DMS53 (cell line): ENCODE measurements around the gene CYP27B1.

Experiments
- DNase-seq: peaks from one replicate; lab custom pipeline; 2025; lab: John Stamatoyannopoulos, UW

The CYP27B1 gene, protein sequence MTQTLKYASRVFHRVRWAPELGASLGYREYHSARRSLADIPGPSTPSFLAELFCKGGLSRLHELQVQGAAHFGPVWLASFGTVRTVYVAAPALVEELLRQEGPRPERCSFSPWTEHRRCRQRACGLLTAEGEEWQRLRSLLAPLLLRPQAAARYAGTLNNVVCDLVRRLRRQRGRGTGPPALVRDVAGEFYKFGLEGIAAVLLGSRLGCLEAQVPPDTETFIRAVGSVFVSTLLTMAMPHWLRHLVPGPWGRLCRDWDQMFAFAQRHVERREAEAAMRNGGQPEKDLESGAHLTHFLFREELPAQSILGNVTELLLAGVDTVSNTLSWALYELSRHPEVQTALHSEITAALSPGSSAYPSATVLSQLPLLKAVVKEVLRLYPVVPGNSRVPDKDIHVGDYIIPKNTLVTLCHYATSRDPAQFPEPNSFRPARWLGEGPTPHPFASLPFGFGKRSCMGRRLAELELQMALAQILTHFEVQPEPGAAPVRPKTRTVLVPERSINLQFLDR

DNA sequence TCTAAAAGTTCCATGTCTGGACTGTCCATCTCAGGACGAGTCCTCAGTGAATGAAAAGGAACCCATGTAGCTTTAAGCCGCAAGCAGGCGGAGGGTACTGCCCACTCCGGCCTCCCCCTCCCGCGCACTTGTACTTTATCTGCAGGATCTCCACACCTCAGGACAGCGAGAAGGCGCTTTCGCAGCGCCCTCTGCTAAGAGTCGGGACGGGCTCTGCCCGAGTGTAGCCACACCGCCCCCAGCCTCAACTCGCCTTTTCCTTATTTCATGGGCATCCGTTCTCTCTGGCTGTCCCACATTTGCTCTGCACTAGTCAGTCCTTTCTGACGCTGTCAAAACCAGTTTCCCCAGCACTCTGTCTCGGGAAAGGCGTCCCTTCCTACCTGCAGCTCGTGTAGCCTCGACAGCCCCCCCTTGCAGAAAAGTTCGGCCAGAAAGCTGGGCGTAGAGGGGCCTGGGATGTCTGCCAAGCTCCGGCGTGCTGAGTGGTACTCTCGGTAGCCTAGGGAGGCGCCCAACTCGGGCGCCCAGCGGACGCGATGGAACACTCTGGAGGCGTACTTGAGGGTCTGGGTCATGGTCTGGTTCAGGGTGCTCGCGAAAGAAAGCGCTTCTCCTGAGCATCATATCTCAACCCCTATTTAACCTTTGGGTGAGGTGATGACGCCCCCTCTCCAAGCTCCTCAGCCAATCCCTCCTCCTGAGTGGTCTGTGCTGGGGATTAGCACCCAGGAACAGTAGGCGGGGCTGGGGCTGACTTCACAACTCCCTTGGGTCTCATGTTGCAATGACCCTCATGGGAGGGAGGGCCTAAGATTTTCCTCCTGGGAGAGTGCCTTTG, at the start of gene CYP27B1:
TSS of gene CYP27B1 (minus strand) at position 615 of the 841 bp plus-strand sequence. CDS start at position 578, 37 bp downstream.
- peak; percentile 62 for DNase-seq

DNA sequence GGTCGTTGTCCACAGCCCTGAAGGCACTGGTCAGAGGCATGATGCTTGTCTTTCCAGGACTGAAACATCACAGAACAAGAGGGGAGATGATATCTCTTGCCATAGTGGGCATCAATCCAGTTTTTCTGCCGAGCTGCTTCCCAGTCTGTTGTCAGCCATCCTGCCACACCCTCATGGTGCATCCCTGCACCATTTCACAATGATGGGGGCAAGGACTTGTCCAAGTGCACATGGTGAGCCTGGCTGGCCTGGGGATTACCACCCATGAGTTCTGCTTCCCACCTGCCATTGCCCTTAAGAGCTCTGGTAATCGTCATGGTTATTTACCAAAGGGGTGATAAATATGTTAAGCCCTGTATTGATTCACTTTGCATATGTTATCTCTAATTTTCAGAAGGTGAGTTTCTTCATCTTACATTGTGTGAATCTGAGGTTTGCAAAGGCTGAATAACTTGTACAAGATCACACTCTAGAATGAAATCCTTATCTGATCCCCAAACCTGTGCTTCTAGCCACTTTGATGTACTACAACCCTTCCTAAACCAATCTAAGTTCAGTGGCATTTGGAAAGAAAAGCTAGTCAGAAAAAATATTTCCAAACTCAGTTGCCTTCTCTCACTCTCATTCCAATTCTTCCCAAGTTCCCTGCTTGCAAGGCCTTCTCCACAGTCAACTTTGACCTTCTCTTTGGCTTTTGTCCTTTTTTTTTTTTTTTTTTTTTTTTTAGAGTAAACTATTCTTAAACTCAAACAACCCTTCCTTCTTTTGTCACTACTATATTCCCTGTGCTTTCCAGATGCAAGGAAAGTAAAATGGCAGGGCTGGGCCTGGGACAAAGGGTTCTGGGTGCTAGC, 49.4 kb upstream of the CYP27B1 start:
- DNase-seq, result peak; percentile 85

DNA sequence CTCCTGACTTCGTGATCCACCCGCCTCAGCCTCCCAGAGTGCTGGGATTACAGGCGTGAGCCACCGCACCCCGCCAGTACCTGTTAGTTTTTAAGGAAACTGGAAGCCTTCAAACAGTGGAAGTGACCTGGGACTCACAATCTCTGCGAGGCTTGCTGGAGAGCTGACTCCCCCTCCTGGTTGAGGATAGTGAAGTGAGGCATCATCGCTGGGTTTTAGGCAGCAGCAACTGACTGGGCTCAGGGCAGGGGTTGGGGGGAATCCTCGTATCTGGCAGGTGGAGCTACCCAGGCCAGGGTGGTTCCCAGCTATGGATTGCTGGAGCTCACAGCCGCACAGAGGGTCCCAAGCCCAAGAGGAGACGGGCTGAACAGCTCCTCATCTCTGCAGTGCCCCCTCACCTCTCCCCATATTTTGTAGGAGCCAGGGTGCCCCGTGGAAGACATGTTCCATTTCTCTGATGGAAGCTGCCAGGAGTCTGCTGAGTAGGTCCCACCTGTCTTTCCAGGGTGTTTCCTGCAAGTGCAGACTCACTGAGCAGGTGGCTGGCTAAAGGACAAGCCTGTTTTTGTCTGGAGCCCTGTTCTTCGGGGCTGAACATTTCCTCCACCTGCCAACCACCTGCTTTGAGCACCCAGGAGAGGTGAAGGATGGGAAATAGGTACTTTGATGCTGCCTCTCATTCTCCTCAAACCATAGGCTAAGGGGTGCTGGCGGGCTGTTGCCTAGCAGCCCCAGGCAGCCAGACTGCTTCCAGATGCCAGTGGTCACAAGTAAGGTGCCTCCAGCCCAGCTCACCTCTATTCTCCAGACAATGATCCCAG, 48.5 kb upstream of the CYP27B1 start:
- peak; percentile 99 for DNase-seq

DNA sequence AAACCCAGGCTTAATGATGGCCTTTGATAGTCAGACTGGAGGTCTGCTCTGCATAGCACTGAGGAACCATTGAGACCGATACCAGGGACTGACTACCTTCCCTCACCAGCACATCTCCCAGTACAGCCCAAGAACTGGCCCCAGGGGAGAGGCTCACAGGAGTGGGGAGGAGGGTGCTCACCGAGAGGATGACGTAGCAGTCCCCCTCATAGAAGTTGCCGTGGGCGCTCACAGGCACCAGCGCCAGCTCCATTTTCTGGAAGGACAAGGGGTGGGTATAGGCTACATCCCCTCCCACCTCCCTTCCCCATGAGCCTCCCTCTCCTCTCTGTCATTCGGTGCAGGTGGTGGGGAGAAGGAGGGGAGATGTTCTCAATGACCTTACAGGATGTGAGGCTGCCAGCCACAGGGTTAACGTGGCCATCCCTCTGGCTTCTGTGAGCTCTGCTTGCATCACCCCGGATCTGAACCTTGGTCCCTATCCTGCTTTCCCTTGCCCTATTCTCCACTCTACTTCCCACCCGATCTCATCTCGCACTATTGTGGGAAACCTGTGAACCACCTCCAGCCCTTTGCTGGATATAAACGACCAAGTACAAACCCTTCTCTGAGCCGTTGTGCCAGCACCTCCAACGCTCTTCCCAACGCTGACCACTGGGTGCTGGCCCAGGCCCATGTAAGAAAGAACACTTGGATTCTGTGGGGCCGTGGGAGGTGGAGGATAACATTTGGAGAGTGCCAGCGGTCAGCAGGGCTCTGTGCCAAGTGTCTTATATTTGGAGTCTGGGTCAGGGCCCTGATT, 47.3 kb upstream of the CYP27B1 start:
- peak; percentile 23 for DNase-seq

DNA sequence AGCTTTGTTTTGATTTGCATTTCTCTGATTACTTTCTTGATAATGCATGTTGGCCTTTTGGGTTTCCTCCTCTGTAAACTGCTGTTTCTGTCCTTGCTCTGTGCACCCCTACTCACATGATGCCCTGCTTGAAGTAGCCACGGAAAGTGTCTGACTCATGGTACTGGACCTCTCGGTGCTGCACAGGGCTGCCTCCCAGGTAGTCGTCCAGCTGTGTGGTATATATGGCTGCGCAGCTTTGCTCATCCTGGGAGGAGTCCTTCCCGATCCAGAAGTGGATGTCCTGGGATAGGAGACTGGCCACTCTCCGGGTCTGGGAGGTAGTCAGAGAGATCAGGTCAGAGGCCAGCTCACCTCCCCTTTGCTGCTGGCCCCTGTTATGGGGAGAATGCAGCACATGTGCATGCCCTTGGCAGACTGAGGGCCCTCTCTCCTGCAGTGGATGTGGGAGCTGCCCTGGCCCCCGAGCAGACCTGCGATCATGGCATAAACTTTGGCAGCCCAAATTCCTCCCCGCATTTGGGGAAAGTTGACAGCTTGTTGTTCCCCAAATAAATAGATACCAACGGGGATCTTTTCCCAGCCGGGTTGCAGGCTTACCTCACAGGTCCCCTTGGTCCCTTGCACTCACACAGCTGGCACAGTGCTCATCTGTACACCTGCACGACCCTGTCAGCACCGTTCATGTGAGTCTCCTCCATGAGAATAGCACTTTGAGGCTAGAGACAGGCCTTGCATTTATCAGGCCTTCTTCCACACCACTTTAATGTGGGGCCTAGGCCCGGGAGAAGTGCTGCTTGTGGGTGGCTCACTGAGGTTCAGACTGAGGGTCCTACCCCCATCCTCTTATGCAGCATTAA, 46.5 kb upstream of the CYP27B1 start:
- peak; percentile 79 for DNase-seq

DNA sequence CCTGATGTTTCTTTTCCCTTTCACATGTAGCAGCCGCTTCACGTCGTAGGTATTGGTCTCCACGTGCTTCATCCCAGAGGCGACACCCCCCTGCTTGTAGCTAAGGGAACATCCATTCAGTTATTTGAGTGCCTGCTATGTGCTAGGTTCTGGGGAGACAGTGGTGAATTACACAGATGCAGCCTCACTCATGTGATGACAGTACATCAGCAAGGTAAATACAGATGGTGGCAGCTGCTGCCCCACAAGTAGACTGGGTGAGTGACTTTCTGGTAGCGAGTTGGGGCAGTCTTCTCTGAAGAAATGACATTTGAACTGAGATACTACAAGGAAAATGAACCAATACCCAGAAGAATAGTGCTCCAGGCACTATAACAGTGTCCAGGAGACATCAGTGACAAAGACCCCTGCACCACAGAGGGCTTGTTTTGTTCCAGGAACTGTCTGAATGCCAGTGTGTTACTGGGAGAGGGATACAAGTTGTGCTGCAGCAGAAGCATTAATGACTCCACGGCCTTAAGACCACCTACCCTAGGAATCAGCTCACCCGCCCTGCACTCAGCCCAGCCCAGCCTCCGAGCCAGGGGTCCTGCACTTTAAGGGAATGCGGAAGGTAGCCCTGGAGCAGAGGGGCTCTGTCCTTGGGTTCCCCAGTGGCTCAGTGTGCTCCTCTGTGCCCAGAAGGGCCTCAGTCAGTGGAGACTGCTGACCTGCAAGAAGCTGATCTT, 44.3 kb upstream of the CYP27B1 start:
- peak; percentile 97 for DNase-seq

DNA sequence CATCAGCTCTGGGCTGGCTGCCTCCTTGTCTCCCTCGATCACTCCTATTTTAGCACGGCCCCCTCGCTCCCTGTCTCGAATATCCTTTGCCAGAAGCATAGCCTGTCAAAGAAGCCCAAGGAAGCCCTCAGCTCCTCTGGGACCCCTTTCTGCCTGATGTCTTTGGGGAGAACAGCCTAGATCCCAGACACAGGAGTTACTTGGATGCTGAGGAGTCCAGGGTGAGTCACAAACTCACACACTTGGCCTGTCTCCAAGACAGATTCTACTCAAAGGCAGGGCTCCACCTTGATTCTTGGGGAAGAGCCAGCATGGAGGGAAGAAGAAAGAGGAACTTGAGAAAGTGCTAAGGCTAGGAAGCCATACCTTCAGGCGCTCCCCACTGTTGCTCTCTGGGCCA, 43.6 kb upstream of the CYP27B1 start:
- DNase-seq, result no peak

DNA sequence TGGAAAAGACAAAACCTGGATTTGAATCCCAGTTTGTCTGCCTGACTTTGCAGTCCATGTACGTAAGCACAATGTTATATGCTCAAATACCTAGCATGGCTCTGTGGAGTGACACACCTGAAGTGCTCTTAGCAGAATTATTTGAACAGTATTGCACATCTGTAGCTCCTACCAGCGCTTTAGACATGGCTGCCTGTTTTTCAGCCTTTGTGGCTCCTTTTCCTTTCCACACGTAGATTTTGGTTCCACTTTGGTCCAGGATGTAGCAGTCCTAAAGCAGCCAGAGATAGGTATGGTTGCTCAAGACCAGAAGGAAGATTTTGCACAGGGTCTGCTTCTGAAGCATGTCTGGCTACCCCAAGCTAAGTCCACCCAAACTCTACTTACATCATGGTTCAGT, 42.5 kb upstream of the CYP27B1 start:
- DNase-seq, result peak; percentile 23

DNA sequence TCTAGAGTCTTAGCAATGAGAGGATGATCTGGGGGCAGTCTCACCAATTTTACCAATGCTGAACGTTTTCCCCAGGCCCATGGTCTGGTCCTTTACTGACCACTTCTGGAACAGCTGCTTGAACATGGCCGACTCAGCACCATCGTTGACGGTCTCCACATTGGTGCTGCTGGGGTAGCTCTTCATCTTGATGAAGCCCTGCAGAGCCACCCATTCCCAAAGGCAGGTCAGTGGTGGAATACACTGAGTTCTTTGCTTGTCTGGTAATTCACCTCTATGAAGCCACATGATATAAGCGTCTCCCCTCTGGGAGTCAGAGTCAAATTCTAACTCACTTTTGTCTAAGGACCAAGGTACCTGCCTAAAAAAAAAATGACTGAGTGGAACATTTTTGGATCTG, 41.5 kb upstream of the CYP27B1 start:
- no peak for DNase-seq

DNA sequence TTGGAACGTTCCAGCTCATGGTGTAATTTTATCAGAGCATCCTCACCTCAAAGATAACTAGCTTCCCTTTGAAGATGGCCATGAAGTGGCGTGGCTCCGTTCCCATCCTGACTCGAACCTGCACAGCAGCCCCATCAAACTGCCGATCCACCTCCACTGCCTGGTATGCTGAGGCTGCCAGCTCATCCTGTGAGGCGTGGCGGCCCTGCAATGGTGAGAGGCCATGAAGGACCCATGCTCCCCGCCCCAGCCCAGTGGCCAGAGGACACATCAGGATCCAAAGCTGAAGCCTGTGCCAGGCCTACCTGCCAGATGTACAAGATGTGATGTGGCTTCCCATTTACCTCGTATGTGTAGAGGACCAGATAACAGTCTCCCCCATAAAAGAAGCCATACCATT, 40.4 kb upstream of the CYP27B1 start:
- DNase-seq, result no peak

DNA sequence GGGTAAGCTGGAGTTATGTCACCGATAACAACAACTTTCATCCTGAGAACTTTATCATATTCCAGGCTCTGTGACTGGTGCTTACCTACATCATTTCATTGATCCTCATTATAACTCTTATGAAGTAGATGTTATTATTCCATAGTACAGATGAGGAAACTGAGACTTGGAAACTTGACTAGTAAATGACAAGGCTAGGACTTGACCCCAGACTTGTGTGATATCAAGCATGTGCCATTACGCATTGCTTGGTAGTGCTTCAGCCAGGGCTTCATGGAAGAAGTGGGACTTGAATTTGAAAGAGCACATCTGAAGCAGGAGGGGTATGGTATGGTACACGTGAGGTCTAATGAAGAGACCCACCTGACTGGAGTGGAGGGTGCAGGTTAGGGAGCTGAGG, 39.8 kb upstream of the CYP27B1 start:
- no peak for DNase-seq

DNA sequence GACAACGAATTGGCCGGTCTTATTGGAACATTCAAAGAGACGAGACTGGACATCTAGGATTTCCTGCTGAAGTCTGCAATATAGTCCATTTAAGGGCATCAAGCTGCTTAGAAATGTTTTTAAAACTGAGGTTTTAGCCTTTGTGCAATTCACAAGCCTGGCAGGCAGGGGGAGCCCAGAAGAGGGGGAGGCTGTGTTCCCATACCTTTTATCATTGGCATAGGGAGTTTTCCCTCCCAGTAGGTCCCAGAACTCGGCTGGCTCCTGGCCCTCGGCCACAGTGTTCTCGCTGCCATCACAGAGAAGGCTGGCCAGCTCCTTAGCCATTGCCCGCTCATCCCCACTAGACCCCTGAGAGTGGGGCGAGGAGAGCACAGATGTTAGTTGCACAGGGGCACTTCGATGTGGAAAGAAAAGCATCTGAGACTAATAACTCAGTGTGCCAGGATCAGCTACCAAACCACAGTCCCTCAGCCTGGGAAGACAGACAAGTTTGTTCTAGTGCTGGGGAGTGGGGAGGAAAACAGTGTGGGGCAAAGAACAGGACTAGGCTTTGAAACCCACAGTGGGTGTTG, 36.5 kb upstream of the CYP27B1 start:
- DNase-seq, result peak; percentile 85

DNA sequence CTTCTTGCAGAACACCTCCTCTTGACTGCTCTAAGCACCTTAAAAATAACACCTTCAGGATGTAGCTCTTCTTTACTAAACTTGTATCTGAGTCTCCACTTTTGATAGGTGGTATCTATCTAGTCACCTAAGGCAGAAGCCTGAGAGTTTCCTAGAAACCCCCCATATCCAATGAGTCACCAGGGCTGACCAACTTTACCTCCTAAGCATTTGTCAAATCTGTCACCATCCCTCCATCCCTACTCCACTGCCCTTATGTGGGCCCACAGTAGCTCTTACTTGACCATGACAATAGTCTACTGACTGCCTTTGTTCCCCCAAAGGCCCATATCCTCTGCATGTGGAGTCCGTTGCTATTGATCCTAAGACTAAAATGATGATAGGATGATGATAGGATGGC, 35.7 kb upstream of the CYP27B1 start:
- no peak for DNase-seq

DNA sequence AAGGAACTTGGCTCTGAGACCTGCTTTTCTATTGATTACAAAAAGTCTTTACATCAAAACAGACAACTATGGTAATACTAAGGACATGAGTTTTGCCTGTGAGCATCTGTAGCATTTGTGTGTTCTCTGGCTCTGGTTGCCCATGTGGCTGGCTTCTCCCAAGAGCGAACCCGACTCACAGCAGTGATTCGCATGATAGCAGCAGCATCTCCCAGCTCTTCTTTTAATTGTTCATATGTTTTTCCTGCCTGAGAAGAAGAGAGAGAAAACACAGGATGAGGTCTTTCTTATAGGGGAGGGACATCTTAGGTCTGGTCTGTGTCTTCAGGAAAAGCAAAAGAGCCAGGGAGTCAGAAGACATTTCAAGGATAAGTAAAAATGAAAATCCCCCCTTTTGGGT, 34.1 kb upstream of the CYP27B1 start:
- no peak for DNase-seq

DNA sequence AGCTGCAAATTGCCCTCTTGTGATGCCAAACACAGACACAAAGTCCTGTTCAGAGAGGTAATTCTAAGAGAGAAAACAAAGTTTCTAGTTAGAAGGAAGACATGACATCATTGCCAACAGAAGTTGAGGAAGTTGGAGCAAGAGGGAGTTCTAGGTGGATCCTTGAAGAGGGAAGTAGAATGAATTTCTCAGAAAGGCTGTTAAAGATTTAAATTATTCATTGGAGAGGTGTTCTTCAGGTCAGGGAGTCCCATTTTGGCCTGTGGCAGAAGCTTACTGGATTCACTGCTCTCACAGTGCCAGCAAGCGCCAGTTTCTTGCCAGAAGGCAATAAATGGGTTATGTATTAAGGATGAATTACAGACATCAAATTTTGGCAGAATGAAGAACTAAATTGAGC, 31.1 kb upstream of the CYP27B1 start:
- DNase-seq, result no peak

DNA sequence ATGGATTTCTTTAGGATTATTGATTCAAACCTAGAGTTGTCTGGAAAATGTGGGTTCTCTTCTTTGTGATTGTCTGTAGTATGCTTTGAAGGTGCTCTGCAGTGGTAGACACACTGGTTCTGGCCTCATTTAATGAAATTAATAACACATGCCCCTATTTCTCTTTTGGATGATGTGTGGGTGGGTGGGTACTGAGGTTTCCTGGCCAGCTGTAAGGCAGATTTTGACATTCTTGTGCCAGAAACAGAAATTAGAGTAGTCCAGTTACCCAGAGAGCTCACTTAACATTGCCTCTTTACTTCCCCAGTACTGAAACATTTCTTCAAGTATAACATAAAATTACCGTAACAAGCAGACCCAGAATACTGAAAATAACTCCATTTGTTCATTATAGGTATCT, 30.1 kb upstream of the CYP27B1 start:
- no peak for DNase-seq

DNA sequence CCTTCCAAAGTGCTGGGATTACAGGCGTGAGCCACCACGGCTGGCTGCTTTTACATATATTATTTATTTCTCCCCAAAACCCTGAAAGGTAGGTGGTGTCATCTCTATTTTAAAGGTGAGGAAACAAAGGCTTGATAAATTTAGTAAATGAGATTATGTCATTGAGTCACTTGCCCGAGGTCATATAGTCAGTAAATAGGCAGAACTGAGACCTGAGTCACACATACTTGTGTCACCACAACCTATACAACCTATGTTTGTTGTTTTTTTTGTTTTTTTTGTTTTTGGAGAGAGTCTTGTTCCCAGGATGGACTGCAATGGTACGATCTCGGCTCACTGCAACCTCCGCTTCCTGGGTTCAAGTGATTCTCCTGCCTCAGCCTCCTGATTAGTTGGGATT, 28.5 kb upstream of the CYP27B1 start:
- peak; percentile 27 for DNase-seq

DNA sequence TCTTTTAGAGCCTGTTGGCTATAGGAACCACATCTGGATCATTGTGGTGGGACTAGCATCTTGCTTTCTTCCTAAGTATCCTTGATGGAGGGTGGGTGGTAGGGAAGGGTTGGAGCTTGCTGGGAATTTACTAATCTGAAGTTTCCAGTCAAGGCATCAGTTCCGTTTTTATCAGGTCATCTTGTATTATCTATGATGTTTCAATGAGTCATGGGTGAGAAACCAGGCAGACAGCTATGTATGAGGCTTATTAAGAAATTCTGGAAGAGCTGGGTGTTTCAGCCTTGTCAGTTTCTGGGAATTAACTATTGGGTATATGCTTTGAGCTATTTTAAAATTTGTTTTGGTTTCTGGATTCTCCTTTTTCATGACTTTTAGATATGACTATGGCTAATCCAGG, 27.0 kb upstream of the CYP27B1 start:
- DNase-seq, result no peak
